Psoas muscle (tissue), 8 donors: Measurements from ENCODE around the gene ATXN10. TPM values are rescaled to one million over a fixed set of nuclear protein-coding genes. Genes with fewer than 3 reads are reported as not detected.

Experiments used
- ATAC-seq, 4 donors: fragments of 200-7000 bp; cut with Tn5 transposase; one replicate each; pipeline ENCODE4 v1.9.1; 2020; ENCODE audit warnings: moderate library complexity in 3 of 4, mild to moderate bottlenecking in 2 of 4
- DNase-seq, 2 donors: peaks; one replicate each; pipeline ENCODE4 v3.0.0-alpha.2; 2020
- H3K27ac ChIP-seq: fragments of 200-600 bp; one replicate; pipeline ENCODE4 v1.8.0; 2022
- H3K27me3 ChIP-seq, 3 donors: fragments of 200-600 bp in 1 of 3; one replicate each; pipeline versions ENCODE4 v1.6.1 to v1.8.0; 2013 to 2022; ENCODE audit warnings: low read length in 2 of 3, mild to moderate bottlenecking in 2 of 3, moderate library complexity in 1 of 3; ENCODE audit not compliant: insufficient read depth in 3 of 3
- H3K36me3 ChIP-seq, 2 donors: fragments of 200-600 bp in 1 of 2; one replicate each; pipeline versions ENCODE4 v1.6.1 to v1.8.0; 2013 to 2022; ENCODE audit warnings: low read depth in 1 of 2, mild to moderate bottlenecking in 1 of 2, moderate library complexity in 1 of 2; ENCODE audit not compliant: insufficient read depth in 1 of 2
- H3K4me1 ChIP-seq: fragments of 200-600 bp; one replicate; pipeline ENCODE4 v1.8.0; 2022
- H3K4me3 ChIP-seq: fragments of 200-600 bp; one replicate; pipeline ENCODE4 v1.8.0; 2022; ENCODE audit warnings: mild to moderate bottlenecking
- H3K9me3 ChIP-seq: fragments of 200-600 bp; one replicate; pipeline ENCODE4 v1.8.0; 2022
- WGBS, 3 donors: extraction: QIAGEN DNeasy Blood & Tissue Kit; methylation state at CpG; one replicate each; pipeline versions ENCODE4 v1.1.6 to v1.1.7; 2013; 5-methylcytosine and 5-hydroxymethylcytosine counted together
- intact Hi-C, 2 donors: fragments of 100-400 bp; cut with DNase I; formaldehyde crosslinking; loops; one replicate each; pipeline versions ENCODE4 v1.11.0 to v1.14.2; 2022
- polyA plus RNA-seq, 3 donors: library from polyadenylated mRNA; stranded (reverse); fragments of 200-250 nt; gene quantifications; one replicate each; pipeline ENCODE4 v1.2.3, GENCODE V29; 2013
- total RNA-seq, 4 donors: library from RNA; stranded (reverse); fragmentation: NEBNext Ultra II Directional in 2 of 4; extraction: Animal tissue kit (Norgen Biotek cat#: 25700) in 2 of 4; gene quantifications; one replicate each; pipeline versions ENCODE4 v1.2.1 to v1.2.4, GENCODE V29; 2021 to 2023
- TF ChIP-seq, protein P1 (sequence below): fragments of 200-600 bp; IDR thresholded peaks from one replicate; pipeline ENCODE4 v1.8.0; 2022; ENCODE audit warnings: antibody characterized with exemption
- donor health status: healthy with polysubstance abuse.
- donor health status: DM: no; HTN: no; CAD: no; lungs with moderate emphysema.
- donor health status: Bipolar disorder and iron deficiency.
- donor health status: healthy.
- donor health status: DM: yes; HTN: yes; CAD: no.
- donor health status: DM: no; HTN: no; CAD: no.
- donor health status: DM: no; HTN: no; CAD: no.
- donor health status: DM: yes; HTN: yes; CAD: no.

ATXN10 gene
- total and polyA plus RNA-seq, 7 donors, result 57.7 to 173 (median 115) TPM

DNA sequence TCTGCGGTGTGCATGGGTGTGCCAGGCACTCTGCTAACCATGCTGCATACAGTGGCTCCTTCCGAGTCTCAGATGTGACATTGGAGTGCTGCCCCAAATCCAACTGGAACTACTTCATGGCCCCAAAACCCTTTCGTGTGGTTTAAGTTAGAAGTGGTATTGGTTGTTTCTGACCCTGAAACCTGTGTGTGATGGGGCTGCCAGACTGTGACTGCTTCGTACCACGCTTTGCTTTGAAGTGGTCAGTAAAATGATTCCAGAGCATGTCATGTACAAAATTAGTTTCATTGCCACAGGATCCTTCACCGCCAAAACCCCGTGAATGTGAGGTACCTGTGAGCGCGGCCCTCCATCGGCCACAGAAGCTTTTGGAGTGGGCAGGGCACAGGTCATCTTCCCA lies 163.2 kb downstream of the ATXN10 start:
- DNase-seq, result no peak
- Histone ChIP-seq H3K9me3 (no peaks in the 10 kb centered on the region), H3K36me3 (peaks cover 0 to 14% of the 10 kb centered on the region in 2 donors), H3K4me3 (no peak overlapping the region), H3K27ac (no peak overlapping the region), H3K27me3 (no peaks in the 10 kb centered on the region), H3K4me1 (no peaks in the 10 kb centered on the region)
- TF ChIP-seq, protein P1, sequence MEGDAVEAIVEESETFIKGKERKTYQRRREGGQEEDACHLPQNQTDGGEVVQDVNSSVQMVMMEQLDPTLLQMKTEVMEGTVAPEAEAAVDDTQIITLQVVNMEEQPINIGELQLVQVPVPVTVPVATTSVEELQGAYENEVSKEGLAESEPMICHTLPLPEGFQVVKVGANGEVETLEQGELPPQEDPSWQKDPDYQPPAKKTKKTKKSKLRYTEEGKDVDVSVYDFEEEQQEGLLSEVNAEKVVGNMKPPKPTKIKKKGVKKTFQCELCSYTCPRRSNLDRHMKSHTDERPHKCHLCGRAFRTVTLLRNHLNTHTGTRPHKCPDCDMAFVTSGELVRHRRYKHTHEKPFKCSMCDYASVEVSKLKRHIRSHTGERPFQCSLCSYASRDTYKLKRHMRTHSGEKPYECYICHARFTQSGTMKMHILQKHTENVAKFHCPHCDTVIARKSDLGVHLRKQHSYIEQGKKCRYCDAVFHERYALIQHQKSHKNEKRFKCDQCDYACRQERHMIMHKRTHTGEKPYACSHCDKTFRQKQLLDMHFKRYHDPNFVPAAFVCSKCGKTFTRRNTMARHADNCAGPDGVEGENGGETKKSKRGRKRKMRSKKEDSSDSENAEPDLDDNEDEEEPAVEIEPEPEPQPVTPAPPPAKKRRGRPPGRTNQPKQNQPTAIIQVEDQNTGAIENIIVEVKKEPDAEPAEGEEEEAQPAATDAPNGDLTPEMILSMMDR, result no peak
- intact Hi-C loops, result loop anchor here (10.0 kb wide), 2 partner anchors 80 to 190 kb away; no protein-coding TSS in a partner anchor
- WGBS, 3 donors, result 83 to 92% (median 89%) methylated on average over 10 of the region's 10 CpGs
- ATAC-seq, result no peak

DNA sequence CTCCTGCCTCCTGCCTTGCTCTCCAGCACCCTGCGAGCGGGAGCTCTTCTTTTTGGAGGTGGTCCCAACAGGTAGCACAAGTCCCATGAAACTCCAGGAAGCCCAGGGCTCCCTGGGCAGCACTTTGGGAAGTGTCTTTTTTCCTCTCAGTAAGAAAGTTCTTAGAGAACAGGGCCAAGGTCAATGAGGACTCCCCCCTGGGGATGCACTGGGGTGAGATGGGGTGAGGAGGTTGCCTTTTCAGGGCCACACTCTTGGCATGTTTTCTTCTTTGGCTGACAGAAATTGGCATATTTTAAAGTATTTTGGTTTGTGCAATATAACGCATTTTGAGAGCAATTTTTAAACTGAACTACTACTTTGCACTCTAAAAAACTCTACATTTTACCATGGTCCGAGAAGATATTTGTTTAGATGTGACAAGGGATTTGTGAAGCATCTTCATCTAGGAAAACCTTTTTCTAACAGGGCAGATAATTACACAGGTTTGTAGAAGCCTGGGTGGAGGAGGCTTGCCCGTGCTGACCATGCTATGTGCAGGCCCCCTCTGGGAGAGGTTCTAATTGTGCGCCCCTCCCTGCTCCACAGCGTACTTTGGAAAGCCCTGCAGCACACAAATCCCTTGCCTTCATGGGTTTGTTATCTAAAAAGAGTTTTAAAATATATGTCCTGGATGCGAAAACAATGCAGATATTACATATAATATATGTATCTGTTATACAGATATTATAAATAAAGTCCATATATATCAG lies 165.0 kb downstream of the ATXN10 start:
- DNase-seq (no peak), ATAC-seq (no peak)
- H3K9me3 ChIP-seq, result no peaks in the 10 kb centered on the region
- intact Hi-C loops, result loop anchor here (10.0 kb wide), 2 partner anchors 82 to 192 kb away; no protein-coding TSS in a partner anchor
- 83 to 87% (median 84%) methylated on average over 8 of the region's 8 CpGs for WGBS, 3 donors
- TF ChIP-seq, protein P1, result no peak
- H3K4me3 ChIP-seq, result no peak overlapping the region
- H3K36me3 ChIP-seq, result peaks cover 0 to 14% of the 10 kb centered on the region in 2 donors
- H3K27me3 ChIP-seq, result no peaks in the 10 kb centered on the region
- no peaks in the 10 kb centered on the region for H3K4me1 ChIP-seq
- H3K27ac ChIP-seq, result no peak overlapping the region

DNA sequence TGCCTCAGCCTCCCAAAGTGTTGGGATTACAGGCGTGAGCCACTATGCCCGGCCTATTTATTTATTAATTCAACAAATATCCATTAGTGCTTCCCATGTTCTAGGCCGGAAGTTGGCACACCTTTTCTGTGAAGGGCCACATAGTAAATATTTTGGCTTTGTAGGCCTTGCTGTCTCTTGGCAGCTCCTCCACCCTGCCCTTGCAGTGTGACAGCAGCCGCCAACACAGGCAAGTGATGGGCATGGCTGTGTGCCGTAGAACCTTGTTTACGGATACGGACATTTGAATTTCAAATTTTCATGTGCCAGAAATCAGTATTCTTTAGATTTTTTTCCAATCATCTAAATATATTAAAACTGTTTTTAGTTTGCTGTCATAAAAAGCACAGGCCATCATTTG lies 165.9 kb downstream of the ATXN10 start:
- Histone ChIP-seq H3K36me3 (peaks cover 0 to 15% of the 10 kb centered on the region in 2 donors), H3K4me3 (no peak overlapping the region), H3K27me3 (no peaks in the 10 kb centered on the region), H3K4me1 (no peaks in the 10 kb centered on the region), H3K27ac (no peak overlapping the region), H3K9me3 (no peaks in the 10 kb centered on the region)
- 81 to 92% (median 83%) methylated on average over 7 of the region's 7 CpGs for WGBS, 3 donors
- TF ChIP-seq, protein P1, result no peak
- ATAC-seq (no peak), DNase-seq (no peak)
- intact Hi-C loops, result loop anchor here (10.0 kb wide), 2 partner anchors 83 to 193 kb away; no protein-coding TSS in a partner anchor

DNA sequence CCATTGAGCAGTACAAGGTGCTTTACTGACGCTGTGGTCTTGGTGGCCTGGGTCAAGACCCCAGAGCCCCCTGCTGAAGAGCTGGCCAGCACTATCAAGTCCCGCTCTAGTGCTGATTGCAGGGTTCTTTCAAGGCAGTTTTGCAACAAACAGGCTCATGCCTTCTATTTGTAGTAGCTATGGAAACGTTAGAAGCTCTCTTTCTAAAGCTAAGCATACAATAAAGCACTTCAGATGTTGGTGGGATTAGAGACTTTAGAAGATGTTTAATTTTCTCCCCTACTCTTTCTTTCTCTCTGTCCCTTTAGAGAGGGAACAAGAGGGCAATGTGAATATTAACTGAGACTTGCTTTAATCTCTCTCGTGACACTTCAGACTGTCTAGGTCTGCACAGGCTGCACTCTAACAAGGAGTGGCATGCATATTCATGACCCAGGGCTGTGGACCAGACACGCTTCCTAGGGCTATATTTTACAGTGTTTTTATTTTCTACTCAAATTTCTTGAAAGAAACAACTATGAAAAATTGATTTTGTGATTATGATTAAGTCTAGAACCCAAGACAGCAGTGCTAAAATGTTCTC lies 166.8 kb downstream of the ATXN10 start:
- H3K27me3 ChIP-seq, result no peaks in the 10 kb centered on the region
- no peak for DNase-seq
- intact Hi-C loops, result loop anchor here (10.0 kb wide), 2 partner anchors 84 to 194 kb away; no protein-coding TSS in a partner anchor
- 92 to 95% (median 93%) methylated on average over 5 of the region's 5 CpGs for WGBS, 3 donors
- no peaks in the 10 kb centered on the region for H3K4me1 ChIP-seq
- peaks cover 0 to 19% of the 10 kb centered on the region in 2 donors for H3K36me3 ChIP-seq
- TF ChIP-seq, protein P1, result no peak
- ATAC-seq, result no peak
- no peak overlapping the region for H3K27ac ChIP-seq
- H3K9me3 ChIP-seq, result no peaks in the 10 kb centered on the region
- H3K4me3 ChIP-seq, result no peak overlapping the region
